Measurements from ENCODE around the gene APOB. TPM values are rescaled to one million over a fixed set of nuclear protein-coding genes. Genes with fewer than 3 reads are reported as not detected.

Gene APOB
- total RNA-seq, 1 donor: under 0.01 TPM

DNA sequence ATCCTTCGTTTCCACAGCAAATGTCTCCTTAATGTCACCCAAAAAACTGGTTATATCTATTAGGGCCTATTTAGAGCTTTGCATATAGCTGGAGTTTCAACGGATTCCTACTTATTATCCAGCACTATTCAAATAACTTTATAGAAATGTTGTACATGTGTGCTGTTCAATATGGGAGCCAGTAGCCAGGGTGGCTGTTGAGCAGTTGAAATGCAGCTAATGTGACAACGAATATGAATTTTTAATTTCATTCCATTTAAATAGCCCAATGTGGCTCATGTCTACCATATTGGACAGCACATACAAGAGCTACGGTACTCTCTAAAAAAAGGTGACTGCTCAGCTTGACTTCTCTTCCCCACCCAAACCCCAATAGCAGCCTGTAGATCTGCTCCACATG is 2.4 kb downstream of the APOB start:
- no peak overlapping the region for H3K4me3 ChIP-seq (ENCODE audit: low read depth, low read length)
- TF ChIP-seq, protein P1, sequence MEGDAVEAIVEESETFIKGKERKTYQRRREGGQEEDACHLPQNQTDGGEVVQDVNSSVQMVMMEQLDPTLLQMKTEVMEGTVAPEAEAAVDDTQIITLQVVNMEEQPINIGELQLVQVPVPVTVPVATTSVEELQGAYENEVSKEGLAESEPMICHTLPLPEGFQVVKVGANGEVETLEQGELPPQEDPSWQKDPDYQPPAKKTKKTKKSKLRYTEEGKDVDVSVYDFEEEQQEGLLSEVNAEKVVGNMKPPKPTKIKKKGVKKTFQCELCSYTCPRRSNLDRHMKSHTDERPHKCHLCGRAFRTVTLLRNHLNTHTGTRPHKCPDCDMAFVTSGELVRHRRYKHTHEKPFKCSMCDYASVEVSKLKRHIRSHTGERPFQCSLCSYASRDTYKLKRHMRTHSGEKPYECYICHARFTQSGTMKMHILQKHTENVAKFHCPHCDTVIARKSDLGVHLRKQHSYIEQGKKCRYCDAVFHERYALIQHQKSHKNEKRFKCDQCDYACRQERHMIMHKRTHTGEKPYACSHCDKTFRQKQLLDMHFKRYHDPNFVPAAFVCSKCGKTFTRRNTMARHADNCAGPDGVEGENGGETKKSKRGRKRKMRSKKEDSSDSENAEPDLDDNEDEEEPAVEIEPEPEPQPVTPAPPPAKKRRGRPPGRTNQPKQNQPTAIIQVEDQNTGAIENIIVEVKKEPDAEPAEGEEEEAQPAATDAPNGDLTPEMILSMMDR (IDR thresholded peaks at IDR 0.05; ENCODE audit: insufficient read depth, low read length): no peak
- DNase-seq (ENCODE audit: low read depth): no peak

DNA sequence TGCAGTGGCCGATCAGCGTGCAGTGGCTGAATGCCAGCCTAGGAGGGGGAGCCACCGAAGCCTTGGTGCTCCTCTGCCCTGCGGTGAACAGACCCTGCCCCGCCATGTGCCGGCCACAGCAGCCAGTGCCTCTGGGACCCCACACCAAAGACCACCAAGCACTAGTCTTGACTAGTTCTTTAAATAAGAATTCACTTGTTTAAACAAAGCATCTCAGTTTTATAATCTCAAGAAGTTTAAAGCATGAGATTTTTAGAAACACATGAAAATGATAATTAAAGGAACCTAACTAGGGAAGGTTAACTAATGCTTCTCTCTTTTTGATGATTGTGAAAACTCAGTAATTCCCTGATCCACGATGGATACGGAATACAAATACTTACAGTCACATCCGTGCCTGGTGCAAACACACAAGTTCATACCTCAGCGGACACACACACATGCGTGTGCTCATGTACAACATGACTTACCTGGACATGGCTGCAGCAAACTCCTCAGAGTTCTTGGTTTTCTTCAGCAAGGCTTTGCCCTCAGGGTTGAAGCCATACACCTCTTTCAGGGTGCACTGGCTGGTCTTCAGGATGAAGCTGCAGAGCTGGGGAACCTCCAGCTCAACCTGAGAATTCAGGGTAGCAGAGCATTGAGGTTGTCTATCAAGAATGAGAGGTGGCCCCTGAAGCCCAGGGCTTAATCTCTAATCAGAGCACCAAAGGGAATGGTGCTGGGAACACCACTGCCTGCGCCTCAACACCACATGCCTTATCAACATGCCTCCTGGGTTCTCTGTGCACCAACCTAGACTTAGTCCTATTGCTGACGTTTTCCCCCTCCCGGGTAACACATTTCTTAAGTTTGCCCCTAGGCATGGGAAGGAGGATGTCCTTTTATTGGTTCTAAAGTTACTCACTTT is 3.1 kb downstream of the APOB start:
- TF ChIP-seq, protein P1 (IDR thresholded peaks at IDR 0.05; ENCODE audit: insufficient read depth, low read length): no peak
- DNase-seq (ENCODE audit: low read depth): no peak
- no peak overlapping the region for H3K4me3 ChIP-seq (ENCODE audit: low read depth, low read length)

DNA sequence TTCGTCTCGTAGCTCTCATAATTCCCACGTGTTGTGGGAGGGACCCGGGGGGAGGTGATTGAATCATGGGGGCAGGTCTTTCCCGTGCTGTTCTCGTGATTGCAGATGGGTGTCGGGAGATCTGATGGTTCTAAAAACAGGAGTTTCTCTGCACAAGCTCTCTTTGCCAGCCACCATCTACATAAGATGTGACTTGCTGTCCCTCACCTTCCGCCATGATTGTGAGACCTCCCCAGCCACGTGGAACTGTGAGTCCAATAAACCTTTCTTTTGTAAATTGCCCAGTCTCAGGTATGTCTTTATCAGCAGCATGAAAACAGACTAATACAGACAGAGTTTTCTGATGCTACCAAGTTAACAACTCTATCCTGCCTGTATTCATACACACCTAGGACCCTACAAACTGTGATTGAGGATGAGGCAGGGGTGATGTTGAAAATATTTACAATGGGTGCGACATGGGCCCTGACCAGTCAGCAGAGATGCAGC is 3.9 kb downstream of the APOB start:
- TF ChIP-seq, protein P1 (IDR thresholded peaks at IDR 0.05; ENCODE audit: insufficient read depth, low read length): no peak
- no peak for DNase-seq (ENCODE audit: low read depth)
- H3K4me3 ChIP-seq (ENCODE audit: low read depth, low read length): no peak overlapping the region

DNA sequence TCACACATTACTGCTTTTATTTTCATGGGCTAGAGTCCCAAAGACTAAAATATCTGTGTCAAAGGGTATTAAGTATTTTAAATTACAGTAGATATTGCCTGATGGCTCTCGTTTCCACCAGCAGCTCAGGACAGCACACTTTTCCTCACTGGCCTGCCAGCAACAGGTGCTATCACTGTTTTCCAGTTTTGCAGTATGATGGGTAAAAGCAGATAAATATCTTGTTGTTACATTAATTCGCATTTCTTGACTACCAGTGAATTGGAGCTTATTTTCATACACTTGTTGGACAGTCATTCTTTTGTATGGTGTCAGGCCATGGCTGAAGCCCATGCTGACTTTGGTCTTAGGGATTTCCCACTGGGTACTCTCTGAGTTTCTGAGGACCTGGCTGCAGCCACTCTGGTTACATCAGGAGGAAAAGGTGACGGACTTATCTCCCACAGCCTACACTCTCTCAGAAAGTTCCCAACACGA is 4.8 kb downstream of the APOB start:
- H3K4me3 ChIP-seq (ENCODE audit: low read depth, low read length): no peak overlapping the region
- TF ChIP-seq, protein P1 (IDR thresholded peaks at IDR 0.05; ENCODE audit: insufficient read depth, low read length): no peak
- no peak for DNase-seq (ENCODE audit: low read depth)

DNA sequence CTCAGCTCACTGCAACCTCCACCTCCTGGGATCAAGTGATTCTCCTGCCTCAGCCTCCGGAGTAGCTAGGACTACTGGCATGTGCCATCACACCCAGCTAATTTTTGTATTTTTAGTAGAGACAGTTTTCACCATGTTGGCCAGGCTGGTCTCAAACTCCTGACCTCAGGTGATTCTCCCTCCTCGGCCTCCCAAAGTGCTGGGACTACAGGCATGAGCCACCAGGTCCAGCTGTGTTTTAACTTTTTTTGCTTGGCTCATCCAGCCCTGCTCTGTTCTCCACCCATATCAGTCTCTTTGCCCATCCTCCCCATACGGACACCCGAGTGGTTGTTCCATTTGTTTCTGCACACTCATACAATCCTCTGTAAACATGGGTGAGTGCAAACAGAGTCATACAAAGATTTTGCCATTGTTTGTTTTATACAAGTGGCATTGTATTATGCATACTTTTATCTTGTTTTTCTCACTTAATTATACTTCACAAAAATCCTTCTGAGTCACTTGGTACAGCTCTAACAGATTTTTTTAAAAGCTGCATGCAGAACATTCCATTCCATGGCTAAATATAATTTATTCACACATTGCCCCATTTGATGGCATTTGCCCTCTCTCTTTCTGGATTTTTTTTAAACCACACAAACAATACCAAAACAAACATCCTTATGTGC is 5.3 kb downstream of the APOB start:
- no peak for DNase-seq (ENCODE audit: low read depth)
- no peak overlapping the region for H3K4me3 ChIP-seq (ENCODE audit: low read depth, low read length)
- TF ChIP-seq, protein P1 (IDR thresholded peaks at IDR 0.05; ENCODE audit: insufficient read depth, low read length): no peak

DNA sequence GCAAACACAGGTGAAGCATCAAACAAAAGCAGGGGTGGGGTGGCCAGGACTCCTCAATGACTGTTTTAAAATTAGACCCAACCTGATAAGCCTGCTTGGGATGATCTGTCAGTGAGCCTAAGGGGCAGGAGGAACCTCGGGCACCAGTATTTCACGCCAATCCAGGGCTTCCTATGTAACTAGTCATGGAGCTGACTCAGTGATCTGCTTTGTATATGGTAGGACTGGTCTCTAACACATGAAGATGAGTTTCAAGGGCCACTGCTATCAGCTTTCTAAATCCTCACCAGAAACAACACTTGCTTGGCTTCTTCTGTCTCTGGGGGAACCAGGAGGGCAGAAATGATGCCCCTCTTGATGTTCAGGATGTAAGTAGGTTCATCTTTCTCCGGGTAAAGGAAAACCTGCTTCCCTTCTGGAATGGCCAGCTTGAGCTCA is 6.2 kb downstream of the APOB start:
- H3K4me3 ChIP-seq (ENCODE audit: low read depth, low read length): no peak overlapping the region
- TF ChIP-seq, protein P1 (IDR thresholded peaks at IDR 0.05; ENCODE audit: insufficient read depth, low read length): no peak
- DNase-seq (ENCODE audit: low read depth): no peak

Measured in fibroblast of the aortic adventitia (primary cell).